Right renal cortex interstitium (tissue), 3 donors: ENCODE data around the gene ZNF684. TPM values are rescaled to one million over a fixed set of nuclear protein-coding genes. Genes with fewer than 3 reads are reported as not detected.
"Not testable (repeated sequence)": the region's sequence is repeated elsewhere in the genome, so short reads cannot be mapped to it uniquely, and the experiment has no call there.

Source experiments
- DNase-seq, 3 donors: peaks; one replicate each; pipeline ENCODE4 v3.0.0-alpha.2; 2013; ENCODE audit warnings: low read depth in 3 of 3, low spot score in 2 of 3
- polyA plus RNA-seq, 3 donors: library from polyadenylated mRNA; unstranded; fragments of 120-200 nt; gene quantifications; one replicate each; pipeline ENCODE4 v1.2.1, GENCODE V29; 2013; ENCODE audit not compliant: insufficient read length in 3 of 3

The ZNF684 gene
- polyA plus RNA-seq, 3 donors: 10.9 to 13.5 (median 11.3) TPM

DNA sequence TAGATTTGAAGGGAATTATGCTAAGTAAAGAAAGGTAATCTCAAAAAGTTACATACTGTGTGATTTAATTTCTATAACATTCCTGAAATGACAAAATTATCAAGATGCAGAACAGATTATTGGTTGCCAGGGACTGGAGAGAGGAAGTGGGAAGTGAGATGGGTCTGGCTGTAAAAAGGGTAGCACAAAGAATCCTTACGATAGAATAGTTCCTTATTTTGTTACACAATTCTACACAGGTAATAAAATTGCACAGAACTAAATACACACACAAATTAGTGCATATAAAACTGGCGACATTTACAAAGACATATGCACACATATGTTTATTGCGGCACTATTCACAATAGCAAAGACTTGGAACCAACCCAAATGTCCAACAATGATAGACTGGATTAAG lies 33.5 kb downstream of the ZNF684 start:
- DNase-seq: no peak

DNA sequence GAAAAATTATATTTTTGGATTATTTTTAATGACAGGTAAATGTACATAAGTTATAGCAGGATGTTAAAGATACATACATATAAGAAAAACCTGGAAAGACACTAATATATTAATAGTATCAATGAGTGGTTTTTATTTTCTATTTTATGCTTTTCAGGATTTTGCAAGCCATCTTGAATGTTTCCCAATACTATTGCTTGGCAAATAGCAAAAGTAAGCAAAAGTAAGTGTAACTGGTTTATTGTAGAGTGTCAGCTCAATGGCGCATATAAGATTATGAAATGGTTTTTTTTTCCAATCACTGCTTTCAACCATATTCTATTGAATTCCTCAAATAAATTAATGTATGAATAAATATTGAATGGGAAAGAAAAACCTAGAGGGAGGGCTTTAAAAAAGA lies 36.4 kb downstream of the ZNF684 start:
- no peak for DNase-seq

DNA sequence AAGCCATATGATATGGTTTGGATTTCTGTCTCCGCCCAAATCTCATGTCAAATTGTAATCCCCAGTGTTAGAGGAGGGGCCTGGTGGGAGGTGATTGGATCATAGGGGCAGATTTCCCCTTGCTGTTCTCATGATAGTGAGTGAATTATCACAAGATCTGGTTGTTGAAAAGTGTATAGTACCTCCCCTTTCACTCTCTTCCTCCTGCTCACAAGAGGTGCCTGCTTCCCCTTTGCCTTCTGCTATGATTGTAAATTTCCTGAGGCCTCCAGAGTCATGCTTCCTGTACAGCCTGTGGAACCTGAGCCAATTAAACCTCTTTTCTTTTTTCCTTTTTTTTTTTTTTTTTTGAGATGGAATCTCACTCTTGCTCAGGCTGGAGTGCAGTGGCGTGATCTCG lies 43.4 kb downstream of the ZNF684 start:
- DNase-seq: not testable (repeated sequence)

DNA sequence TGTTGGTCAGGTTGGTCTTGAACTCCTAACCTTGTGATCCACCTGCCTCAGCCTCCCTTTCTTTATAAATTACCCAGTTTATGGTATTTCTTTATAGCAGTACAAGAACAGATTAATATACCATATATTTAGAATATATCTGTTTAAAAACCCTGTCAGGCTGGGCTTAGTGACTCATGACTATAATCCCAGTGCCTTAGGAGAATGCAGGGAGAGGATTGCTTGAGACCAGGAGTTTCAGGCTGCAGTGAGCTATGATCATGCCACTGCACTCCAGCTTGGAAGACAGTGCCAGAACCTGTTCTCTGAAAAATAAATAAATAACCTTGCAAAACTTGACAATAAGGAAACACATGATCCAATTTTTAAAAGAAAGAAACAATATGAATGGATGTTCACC lies 43.9 kb downstream of the ZNF684 start:
- DNase-seq: no peak

DNA sequence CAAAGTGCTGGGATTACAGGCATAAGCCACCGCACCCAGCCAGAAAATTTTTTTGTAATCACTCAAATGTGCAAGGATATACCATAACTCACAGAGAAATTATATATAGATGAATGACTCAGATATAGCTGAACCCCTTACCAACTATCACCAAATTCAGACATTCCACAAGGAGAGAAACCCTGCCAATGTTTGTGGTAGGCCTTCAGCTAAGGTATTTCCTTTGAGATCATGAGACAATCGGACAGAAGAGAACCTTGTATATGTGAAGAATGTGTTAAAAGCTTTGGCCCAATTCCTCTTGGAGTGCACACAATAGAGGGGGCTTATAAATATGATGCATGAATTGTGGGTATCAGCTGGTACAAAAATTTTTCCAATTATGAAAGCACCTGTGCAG lies 50.7 kb downstream of the ZNF684 start:
- no peak for DNase-seq

DNA sequence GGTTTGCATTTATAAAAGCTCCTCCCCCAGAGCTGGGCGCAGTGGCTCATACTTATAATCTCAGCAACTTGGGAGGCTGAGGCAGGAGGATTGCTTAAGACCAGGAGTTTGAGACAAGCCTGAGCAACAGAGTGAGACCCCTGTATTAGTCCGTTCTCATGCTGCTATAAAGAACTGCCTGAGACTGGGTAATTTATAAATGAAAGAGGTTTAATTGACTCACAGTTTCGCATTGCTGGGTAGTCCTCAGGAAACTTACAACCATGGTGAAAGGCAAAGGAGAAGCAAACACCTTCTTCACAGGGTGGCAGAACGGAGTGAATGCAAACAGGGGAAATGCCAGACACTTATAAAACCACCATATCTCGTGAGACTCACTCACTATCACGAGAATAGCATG lies 52.5 kb downstream of the ZNF684 start:
- DNase-seq: no peak

DNA sequence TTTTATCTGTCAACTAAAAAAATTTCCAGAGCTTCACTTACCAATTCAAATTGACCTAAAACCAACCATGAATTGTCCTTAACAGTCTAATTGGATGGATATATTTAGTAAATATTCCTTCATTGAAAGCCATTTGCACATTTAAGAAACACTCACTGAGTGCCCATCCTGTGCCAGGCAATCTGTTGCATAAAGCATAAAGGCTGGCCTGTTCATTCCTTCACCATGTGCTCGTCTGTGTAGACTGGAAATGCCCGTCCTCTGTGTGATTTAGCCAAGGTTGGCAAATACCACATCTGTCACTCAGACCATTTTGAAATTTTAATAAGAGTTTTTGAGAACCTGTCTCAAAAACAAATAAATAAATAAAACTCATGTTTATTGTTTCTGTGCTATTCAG lies 57.1 kb downstream of the ZNF684 start:
- no peak for DNase-seq

DNA sequence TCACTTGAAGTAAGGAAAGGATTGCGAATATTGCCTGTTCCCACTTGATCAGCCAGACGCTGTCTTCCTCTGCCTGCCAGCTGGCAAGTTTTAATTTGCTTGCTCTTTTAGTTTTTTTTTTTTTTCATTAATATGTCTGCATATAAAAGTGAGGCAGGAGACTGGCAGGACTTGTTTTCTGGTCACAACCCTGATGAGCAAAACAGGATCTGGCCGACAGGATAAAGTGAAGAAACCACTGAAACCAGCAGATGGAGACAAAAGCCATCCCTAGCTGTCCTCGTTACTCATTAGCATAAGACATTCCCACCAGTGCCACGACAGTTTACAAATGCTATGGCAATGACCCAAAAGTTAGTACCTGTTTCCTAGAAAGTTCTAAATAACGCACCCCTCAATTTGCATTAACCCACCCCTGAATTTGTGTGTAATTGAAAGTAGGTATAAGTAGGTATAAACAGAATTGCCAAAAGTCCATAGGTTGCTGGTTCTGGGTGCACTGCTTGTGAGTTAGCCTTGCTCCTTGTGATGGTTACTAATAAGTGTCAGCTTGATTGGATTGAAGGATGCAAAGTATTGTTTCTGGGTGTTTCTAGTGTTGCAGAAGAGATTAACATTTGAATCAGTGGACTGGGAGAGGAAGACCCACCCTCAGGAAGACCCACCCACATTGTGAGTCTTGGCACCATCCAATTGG lies 60.8 kb downstream of the ZNF684 start:
- peak in 1 of 3 donors; percentile 10 for DNase-seq

DNA sequence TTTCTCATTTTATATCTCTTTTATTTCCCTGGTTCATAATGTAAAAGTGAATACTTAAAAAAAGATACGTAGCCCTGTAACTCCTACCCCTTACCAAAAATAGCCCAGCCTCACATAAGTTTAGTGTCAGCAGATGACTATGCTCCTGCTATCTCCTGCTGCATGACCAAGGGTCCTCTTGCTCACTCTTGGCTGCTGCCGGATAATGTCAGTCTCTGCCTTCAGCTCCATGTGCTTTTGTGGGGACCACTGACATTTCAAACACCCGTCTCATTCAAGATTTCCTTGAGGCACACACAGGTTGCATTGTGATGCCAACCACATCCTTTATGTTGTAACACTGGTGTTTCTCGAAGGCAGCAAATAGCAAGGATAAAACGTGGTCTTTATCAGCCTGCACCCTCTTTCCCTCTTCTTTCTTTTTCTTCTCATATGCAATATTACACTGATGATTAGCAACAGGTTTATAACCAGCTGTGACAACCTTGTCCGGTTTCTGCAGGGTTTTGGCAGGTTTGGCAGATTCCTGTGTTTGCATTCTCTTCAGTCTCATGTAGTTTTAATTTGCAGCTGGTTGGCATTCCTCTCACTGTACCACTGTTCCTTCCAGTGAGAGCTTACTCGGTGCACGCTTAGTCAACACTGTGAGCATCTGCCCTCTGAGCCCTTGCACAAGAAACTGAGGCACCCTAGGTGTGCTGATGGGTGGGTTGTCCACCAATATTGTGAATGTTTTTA lies 62.2 kb downstream of the ZNF684 start:
- DNase-seq: no peak

DNA sequence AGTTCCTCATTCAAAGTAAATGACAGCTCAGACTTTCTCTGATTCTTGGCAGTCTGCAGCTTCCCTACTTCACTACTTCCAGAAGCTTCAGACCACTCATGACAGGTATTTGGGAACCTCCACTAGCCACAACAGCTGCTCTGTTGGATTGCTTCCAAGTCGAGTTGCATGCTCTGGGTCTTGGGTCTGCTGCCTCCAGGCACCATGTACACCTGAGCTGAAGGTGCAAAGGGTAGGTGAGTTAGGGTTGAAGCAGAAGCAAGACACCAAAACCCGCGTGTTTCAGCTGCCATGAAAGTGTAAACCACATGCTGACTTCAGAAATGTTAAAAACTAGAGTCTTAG lies 62.7 kb downstream of the ZNF684 start:
- no peak for DNase-seq

DNA sequence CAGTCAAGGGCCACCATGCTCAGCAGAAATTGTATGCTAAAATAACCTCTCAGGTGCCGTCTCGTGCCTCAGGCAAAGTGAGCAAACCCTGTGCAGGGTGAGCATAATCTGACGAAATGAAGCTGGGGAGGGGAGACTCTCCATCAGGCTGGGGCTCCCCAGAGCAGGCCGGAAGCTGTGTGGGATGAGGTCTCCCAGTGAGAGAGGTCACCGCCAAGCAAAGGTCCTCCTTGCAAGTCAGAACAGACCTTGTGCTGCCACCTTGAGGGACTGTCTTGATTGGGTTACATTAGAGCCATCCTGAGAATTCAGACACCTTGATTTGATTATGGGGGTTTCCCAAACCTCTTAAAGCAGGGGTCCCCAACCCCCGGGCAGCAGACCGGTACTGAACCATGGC lies 64.2 kb downstream of the ZNF684 start:
- DNase-seq: no peak

Other genes starting within 250 kb of the ZNF684 start
- gene COL9A2, start 214.4 kb upstream of the ZNF684 start, polyA plus RNA-seq: 10 to 100 TPM; 17.2 to 20.0 (median 19.0) TPM
- 10 to 100 TPM; 22.6 to 26.7 (median 23.8) TPM for gene SMAP2, start 157.9 kb upstream of the ZNF684 start, polyA plus RNA-seq
- 1 to 10 TPM; 5.3 to 6.8 (median 5.5) TPM for gene ZFP69B, start 81.2 kb upstream of the ZNF684 start, polyA plus RNA-seq
- gene ZFP69, start 54.3 kb upstream of the ZNF684 start, polyA plus RNA-seq: 1 to 10 TPM; 6.5 to 9.4 (median 7.2) TPM
- gene EXO5, start 22.9 kb upstream of the ZNF684 start, polyA plus RNA-seq: 10 to 100 TPM; 11.7 to 12.7 (median 12.3) TPM
- 1 to 10 TPM; 1.7 to 2.0 (median 1.9) TPM for gene RIMS3, start 134.0 kb downstream of the ZNF684 start, polyA plus RNA-seq
- gene NFYC, start 160.1 kb downstream of the ZNF684 start, polyA plus RNA-seq: 10 to 100 TPM; 89.3 to 94.0 (median 90.8) TPM